ENCODE results near the gene SHCBP1.
"Not testable (repeated sequence)": the region's sequence is repeated elsewhere in the genome, so short reads cannot be mapped to it uniquely, and the experiment has no call there.

The SHCBP1 gene

DNA sequence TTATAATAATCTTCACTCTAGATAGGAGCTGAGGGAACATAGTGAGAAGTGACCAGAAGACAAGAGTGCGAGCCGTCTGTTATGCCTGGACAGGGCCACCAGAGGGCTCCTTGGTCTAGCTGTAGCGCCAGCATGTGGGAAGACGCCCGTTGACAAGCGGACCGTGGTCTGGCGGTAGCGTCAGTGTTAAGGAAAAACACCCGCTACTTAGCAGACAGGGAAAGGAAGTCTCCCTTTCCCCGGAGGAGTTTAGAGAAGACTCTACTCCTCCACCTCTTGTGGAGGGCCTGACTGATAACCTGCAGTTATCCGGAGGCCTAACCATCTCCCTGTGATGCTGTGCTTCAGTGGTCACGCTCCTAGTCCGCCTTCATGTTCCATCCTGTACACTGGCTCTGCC lies 66.7 kb downstream of the SHCBP1 start:
- TF ChIP-seq, protein P1, sequence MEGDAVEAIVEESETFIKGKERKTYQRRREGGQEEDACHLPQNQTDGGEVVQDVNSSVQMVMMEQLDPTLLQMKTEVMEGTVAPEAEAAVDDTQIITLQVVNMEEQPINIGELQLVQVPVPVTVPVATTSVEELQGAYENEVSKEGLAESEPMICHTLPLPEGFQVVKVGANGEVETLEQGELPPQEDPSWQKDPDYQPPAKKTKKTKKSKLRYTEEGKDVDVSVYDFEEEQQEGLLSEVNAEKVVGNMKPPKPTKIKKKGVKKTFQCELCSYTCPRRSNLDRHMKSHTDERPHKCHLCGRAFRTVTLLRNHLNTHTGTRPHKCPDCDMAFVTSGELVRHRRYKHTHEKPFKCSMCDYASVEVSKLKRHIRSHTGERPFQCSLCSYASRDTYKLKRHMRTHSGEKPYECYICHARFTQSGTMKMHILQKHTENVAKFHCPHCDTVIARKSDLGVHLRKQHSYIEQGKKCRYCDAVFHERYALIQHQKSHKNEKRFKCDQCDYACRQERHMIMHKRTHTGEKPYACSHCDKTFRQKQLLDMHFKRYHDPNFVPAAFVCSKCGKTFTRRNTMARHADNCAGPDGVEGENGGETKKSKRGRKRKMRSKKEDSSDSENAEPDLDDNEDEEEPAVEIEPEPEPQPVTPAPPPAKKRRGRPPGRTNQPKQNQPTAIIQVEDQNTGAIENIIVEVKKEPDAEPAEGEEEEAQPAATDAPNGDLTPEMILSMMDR (IDR thresholded peaks at IDR 0.05; ENCODE audit: insufficient read depth, missing control alignments), result peak; percentile 73
- FAIRE-seq; DNase-seq (ENCODE audit: insufficient read length, low spot score): not testable (repeated sequence)

DNA sequence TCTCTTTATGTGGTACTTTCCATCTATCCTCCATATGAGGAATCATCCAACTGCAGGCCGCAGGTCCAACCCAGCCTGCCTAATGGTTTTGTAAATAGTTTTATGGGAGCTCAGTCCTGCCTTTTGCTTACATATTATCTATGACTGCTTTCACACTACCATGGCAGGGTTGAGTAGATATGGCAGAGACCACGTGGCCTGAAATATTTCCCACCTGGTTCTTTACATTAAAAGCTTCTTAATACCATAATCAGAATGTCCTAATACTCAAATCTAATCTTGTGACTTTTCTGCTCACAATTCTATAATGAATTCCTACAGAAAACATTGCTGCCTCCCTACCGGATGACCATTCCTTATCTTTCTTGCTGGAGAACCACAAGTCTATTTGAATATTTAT lies 71.7 kb downstream of the SHCBP1 start:
- TF ChIP-seq, protein P1 (IDR thresholded peaks at IDR 0.05; ENCODE audit: insufficient read depth, missing control alignments), result no peak
- FAIRE-seq (no peak), DNase-seq (ENCODE audit: insufficient read length, low spot score) (no peak)

Measured in D721Med (cell line).